ENCODE measurements around the gene NNT.

DNA sequence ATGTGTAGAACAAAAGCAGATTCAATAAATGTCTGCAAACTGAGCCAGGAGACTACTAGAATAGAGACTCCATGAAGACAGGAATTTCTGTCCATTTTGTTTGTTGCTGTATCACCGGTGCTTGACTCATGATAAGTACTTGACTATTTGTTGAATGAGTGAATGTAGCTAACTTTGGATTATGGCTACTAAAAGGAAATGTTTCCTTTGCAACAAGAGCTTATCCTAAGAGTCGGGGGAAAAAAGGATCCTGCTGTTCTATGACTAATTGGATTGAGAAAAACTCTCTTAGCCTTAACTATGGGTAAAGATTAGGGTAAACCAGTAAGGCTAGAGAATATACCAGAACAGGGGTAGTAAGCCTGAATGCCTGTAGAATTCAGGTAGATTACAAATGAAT, 49.6 kb upstream of the NNT start:
- TF ChIP-seq, protein P1, sequence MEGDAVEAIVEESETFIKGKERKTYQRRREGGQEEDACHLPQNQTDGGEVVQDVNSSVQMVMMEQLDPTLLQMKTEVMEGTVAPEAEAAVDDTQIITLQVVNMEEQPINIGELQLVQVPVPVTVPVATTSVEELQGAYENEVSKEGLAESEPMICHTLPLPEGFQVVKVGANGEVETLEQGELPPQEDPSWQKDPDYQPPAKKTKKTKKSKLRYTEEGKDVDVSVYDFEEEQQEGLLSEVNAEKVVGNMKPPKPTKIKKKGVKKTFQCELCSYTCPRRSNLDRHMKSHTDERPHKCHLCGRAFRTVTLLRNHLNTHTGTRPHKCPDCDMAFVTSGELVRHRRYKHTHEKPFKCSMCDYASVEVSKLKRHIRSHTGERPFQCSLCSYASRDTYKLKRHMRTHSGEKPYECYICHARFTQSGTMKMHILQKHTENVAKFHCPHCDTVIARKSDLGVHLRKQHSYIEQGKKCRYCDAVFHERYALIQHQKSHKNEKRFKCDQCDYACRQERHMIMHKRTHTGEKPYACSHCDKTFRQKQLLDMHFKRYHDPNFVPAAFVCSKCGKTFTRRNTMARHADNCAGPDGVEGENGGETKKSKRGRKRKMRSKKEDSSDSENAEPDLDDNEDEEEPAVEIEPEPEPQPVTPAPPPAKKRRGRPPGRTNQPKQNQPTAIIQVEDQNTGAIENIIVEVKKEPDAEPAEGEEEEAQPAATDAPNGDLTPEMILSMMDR (IDR thresholded peaks at IDR 0.05) = no peak
- TF ChIP-seq POLR2A (IDR thresholded peaks at IDR 0.05) = no peak
- TF ChIP-seq POLR2AphosphoS5 (IDR thresholded peaks at IDR 0.05) = no peak
